Gastrocnemius medialis (tissue), 4 donors: Measurements from ENCODE around the gene ABHD17A. TPM values are rescaled to one million over a fixed set of nuclear protein-coding genes. Genes with fewer than 3 reads are reported as not detected.
A peak's percentile ranks its signal among the peaks of the same experiment; 100 is the strongest.

Source experiments
- ATAC-seq, 2 donors: fragments of 150-250 bp; one replicate each; pipeline ENCODE4 v1.9.1; 2016
- DNase-seq, 2 donors: peaks; one replicate each; pipeline ENCODE4 v3.0.0-alpha.2; 2019
- H3K27ac ChIP-seq, 4 donors: fragments of 200-600 bp; sonication (generic); 1 replicate in 1 of 4; 2 replicates in 3 of 4; pipeline ENCODE4 v1.5.1; 2016 to 2018; ENCODE audit warnings: mild to moderate bottlenecking in 2 of 4, moderate library complexity in 1 of 4
- H3K27me3 ChIP-seq, 3 donors: fragments of 200-600 bp; sonication (generic) in 2 of 3; 1 replicate in 1 of 3; 2 replicates in 2 of 3; pipeline versions ENCODE4 v1.5.1 to v1.6.0; 2016 to 2019; ENCODE audit warnings: mild to moderate bottlenecking in 1 of 3, moderate library complexity in 1 of 3
- H3K36me3 ChIP-seq, 2 donors: fragments of 200-600 bp; sonication (generic) in 1 of 2; one replicate each; pipeline ENCODE4 v1.5.1; 2017 to 2018
- H3K4me1 ChIP-seq, 2 donors: fragments of 200-600 bp; sonication (generic) in 1 of 2; one replicate each; pipeline ENCODE4 v1.5.1; 2016 to 2017; ENCODE audit warnings: mild to moderate bottlenecking in 2 of 2
- H3K4me3 ChIP-seq, 4 donors: fragments of 200-600 bp; sonication (generic) in 3 of 4; 1 replicate in 1 of 4; 2 replicates in 3 of 4; pipeline ENCODE4 v1.5.1; 2016 to 2019; ENCODE audit warnings: mild to moderate bottlenecking in 2 of 4
- H3K9me3 ChIP-seq, 3 donors: fragments of 200-600 bp; sonication (generic) in 2 of 3; 1 replicate in 1 of 3; 2 replicates in 2 of 3; pipeline ENCODE4 v1.5.1; 2016 to 2019
- CTCF ChIP-seq, 5 experiments: fragments of 450-650 bp in 3 of 5; fragments of 200-600 bp in 2 of 5; sonication (generic) in 2 of 5; IDR thresholded peaks in 4 of 5; conservative IDR thresholded peaks in 1 of 5; 1 replicate in 4 of 5; 2 replicates in 1 of 5; pipeline ENCODE4 v1.5.1; 2016 to 2019; ENCODE audit warnings: antibody characterized with exemption in 5 of 5, mild to moderate bottlenecking in 3 of 5, moderate library complexity in 3 of 5
- POLR2A ChIP-seq, 2 donors: fragments of 450-650 bp; IDR thresholded peaks; one replicate each; pipeline ENCODE4 v1.6.1; 2017; ENCODE audit warnings: antibody characterized with exemption in 2 of 2, mild to moderate bottlenecking in 2 of 2, moderate library complexity in 2 of 2
- in situ Hi-C, 4 donors: fragments of 200-750 bp; cut with MboI; loops; one replicate each; pipeline versions ENCODE4 v1.15.0 to v1.8.0; 2017; ENCODE audit warnings: low sequenced_read_pairs in 4 of 4
- intact Hi-C: fragments of 100-400 bp; cut with DNase I; formaldehyde crosslinking; loops from one replicate; pipeline ENCODE4 v1.15.1; 2023; ENCODE audit warnings: low total_unique reads
- total RNA-seq, 4 donors: library from RNA; depleted of rRNA; stranded (reverse); fragments of >200 nt; gene quantifications; one replicate each; pipeline versions ENCODE4 v1.1.0 to v1.2.3, GENCODE V29; 2016

ABHD17A gene
- total RNA-seq, 4 donors from 2014 or later, result 49.4 to 87.7 (median 70.8) TPM

- Histone ChIP-seq H3K27ac (peak overlapping the region; percentile 92 to 100 (median 98)), H3K4me1 (peaks cover 42 to 48% of the 10 kb centered on the region in 2 donors), H3K9me3 (no peaks in the 10 kb centered on the region), H3K27me3 (peaks cover 0 to 3% (median 0%) of the 10 kb centered on the region in 3 donors), H3K4me3 (peak overlapping the region; percentile 80 to 100 (median 96)), H3K36me3 (no peaks in the 10 kb centered on the region)
- peak; percentile 26 to 35 for ATAC-seq
- no peak for DNase-seq
- TF ChIP-seq CTCF (IDR thresholded peaks at IDR 0.05 in 4 of 5, conservative IDR thresholded peaks at IDR 0.05 in 1 of 5) (no peak), POLR2A (IDR thresholded peaks at IDR 0.05) (no peak)
- intact Hi-C loops, result loop anchor here (1.0 kb wide), 1 partner anchor 15 kb away; the partner anchor contains the start of gene KLF16
- in situ Hi-C loops, result no loop called here
Observed at GRCh38 chr19:1847684-1848398, 37.5 kb downstream of the ABHD17A start.

GRCh38 chr19:1847348-1847683 lies 38.0 kb downstream of the ABHD17A start:
- no peaks in the 10 kb centered on the region for H3K27me3 ChIP-seq
- intact Hi-C loops (no loop called here), in situ Hi-C loops (no loop called here)
- DNase-seq (no peak), ATAC-seq (no peak)
- H3K9me3 ChIP-seq, result no peaks in the 10 kb centered on the region
- H3K4me1 ChIP-seq, result peaks cover 42 to 53% of the 10 kb centered on the region in 2 donors
- H3K4me3 ChIP-seq, result peak overlapping the region; percentile 80 to 100 (median 96)
- H3K27ac ChIP-seq, result peak overlapping the region; percentile 92 to 100 (median 98)
- TF ChIP-seq CTCF (IDR thresholded peaks at IDR 0.05 in 4 of 5, conservative IDR thresholded peaks at IDR 0.05 in 1 of 5) (no peak), POLR2A (IDR thresholded peaks at IDR 0.05) (no peak)
- H3K36me3 ChIP-seq, result no peaks in the 10 kb centered on the region

- TF ChIP-seq CTCF (IDR thresholded peaks at IDR 0.05 in 4 of 5, conservative IDR thresholded peaks at IDR 0.05 in 1 of 5) (no peak), POLR2A (IDR thresholded peaks at IDR 0.05) (no peak)
- H3K36me3 ChIP-seq, result no peaks in the 10 kb centered on the region
- H3K27me3 ChIP-seq, result no peaks in the 10 kb centered on the region
- intact Hi-C loops (no loop called here), in situ Hi-C loops (no loop called here)
- no peaks in the 10 kb centered on the region for H3K9me3 ChIP-seq
- peak overlapping the region in 2 of 4 donors; percentile 92 to 100 for H3K27ac ChIP-seq
- peak overlapping the region; percentile 80 to 100 (median 96) for H3K4me3 ChIP-seq
- DNase-seq, result no peak
- H3K4me1 ChIP-seq, result peaks cover 42 to 57% of the 10 kb centered on the region in 2 donors
- ATAC-seq, result no peak
Observed at GRCh38 chr19:1846517-1847204, 38.6 kb downstream of the ABHD17A start.

- H3K27me3 ChIP-seq, result no peaks in the 10 kb centered on the region
- no peaks in the 10 kb centered on the region for H3K36me3 ChIP-seq
- H3K27ac ChIP-seq, result peak overlapping the region in 2 of 4 donors; percentile 25 to 30
- intact Hi-C loops, result no loop called here
- in situ Hi-C loops, result no loop called here
- no peak for TF ChIP-seq POLR2A (IDR thresholded peaks at IDR 0.05)
- no peak for TF ChIP-seq CTCF (IDR thresholded peaks at IDR 0.05 in 4 of 5, conservative IDR thresholded peaks at IDR 0.05 in 1 of 5)
- DNase-seq (no peak), ATAC-seq (no peak)
- H3K4me3 ChIP-seq, result peak overlapping the region in 3 of 4 donors; percentile 93 to 100 (median 99)
- peaks cover 42 to 67% of the 10 kb centered on the region in 2 donors for H3K4me1 ChIP-seq
- no peaks in the 10 kb centered on the region for H3K9me3 ChIP-seq
Observed at GRCh38 chr19:1845642-1846041, 39.7 kb downstream of the ABHD17A start.
